IMR-90 (cell line): ENCODE results near the gene GGTA1. TPM values are rescaled to one million over a fixed set of nuclear protein-coding genes. Genes with fewer than 3 reads are reported as not detected.

Experiments
- ATAC-seq: fragments of 200-7000 bp; cut with Tn5 transposase; 2 replicates; pipeline ENCODE4 v1.9.1; 2020; ENCODE audit warnings: low read depth, mild to moderate bottlenecking, moderate library complexity
- BruUV-seq: library from RNA; stranded (reverse); fragments of 400-500 nt; replicated peaks from 2 replicates; lab custom pipeline; 2021; lab: Mats Ljungman, UMichigan
- CTCF ChIA-PET: fragments of 300-600 bp; formaldehyde crosslinking; extraction: SDS; loops from one replicate; lab custom pipeline; 2021; ENCODE audit warnings: antibody characterized with exemption; lab: Yijun Ruan, JAX
- POLR2A ChIA-PET: fragments of 300-600 bp; sonication (Branson Sonifier 250); formaldehyde crosslinking; loops from one replicate; lab custom pipeline; 2022; ENCODE audit warnings: antibody characterized with exemption; ENCODE audit not compliant: unreplicated experiment; lab: Charles Lee
- DNase-seq: peaks from one replicate; pipeline ENCODE4 v3.0.0; 2013
- H2AFZ ChIP-seq: replicated peaks from 2 replicates; pipeline ENCODE3; 2013; ENCODE audit warnings: low read length, mild to moderate bottlenecking; ENCODE audit not compliant: poor library complexity
- H2AK5ac ChIP-seq: 2 replicates; pipeline ENCODE4 v1.6.1; 2013; ENCODE audit warnings: low read depth, low read length, inconsistent platforms
- H2AK9ac ChIP-seq: replicated peaks from 2 replicates; pipeline ENCODE3; 2013; ENCODE audit warnings: mild to moderate bottlenecking, low read depth, low read length, moderate library complexity; ENCODE audit not compliant: poor library complexity
- H2BK120ac ChIP-seq: 2 replicates; pipeline ENCODE4 v1.6.1; 2013; ENCODE audit warnings: low read depth, low read length, inconsistent platforms
- H2BK15ac ChIP-seq: 3 replicates; pipeline ENCODE4 v1.6.1; 2013; ENCODE audit warnings: low read depth, low read length, inconsistent platforms
- H2BK20ac ChIP-seq: 2 replicates; pipeline ENCODE4 v1.6.1; 2013; ENCODE audit warnings: low read depth, mild to moderate bottlenecking, inconsistent platforms, low read length, moderate library complexity
- H2BK5ac ChIP-seq: 2 replicates; pipeline ENCODE4 v1.6.1; 2013; ENCODE audit warnings: mild to moderate bottlenecking, low read depth, low read length, inconsistent platforms; ENCODE audit not compliant: poor library complexity, severe bottlenecking
- H3K14ac ChIP-seq: replicated peaks from 2 replicates; pipeline ENCODE4 v1.6.1; 2013; ENCODE audit warnings: low read depth, low read length, inconsistent platforms
- H3K18ac ChIP-seq: 2 replicates; pipeline ENCODE4 v1.6.1; 2013; ENCODE audit warnings: low read depth, low read length, control low read depth
- H3K23ac ChIP-seq: 2 replicates; pipeline ENCODE4 v1.6.1; 2013; ENCODE audit warnings: low read depth, low read length, inconsistent platforms
- H3K27ac ChIP-seq: 2 replicates; pipeline ENCODE4 v1.5.1; 2013; ENCODE audit warnings: mild to moderate bottlenecking, control low read depth, low read length; ENCODE audit not compliant: insufficient read depth
- H3K27me3 ChIP-seq: 2 replicates; pipeline ENCODE4 v1.6.1; 2013; ENCODE audit warnings: low read length; ENCODE audit not compliant: control insufficient read depth, insufficient read depth
- H3K36me3 ChIP-seq: 2 replicates; pipeline ENCODE4 v1.6.1; 2013; ENCODE audit warnings: low read length, mixed read lengths; ENCODE audit not compliant: control insufficient read depth, insufficient read depth
- H3K4ac ChIP-seq: 2 replicates; pipeline ENCODE4 v1.6.1; 2013; ENCODE audit warnings: low read depth, low read length, inconsistent platforms
- H3K4me1 ChIP-seq: 2 replicates; pipeline ENCODE4 v1.6.1; 2013; ENCODE audit warnings: low read length, mixed read lengths; ENCODE audit not compliant: control insufficient read depth, insufficient read depth
- H3K4me2 ChIP-seq: 2 replicates; pipeline ENCODE4 v1.6.1; 2013; ENCODE audit warnings: low read depth, mild to moderate bottlenecking, control low read depth, low read length, moderate library complexity
- H3K4me3 ChIP-seq: 2 replicates; pipeline ENCODE4 v1.5.1; 2013; ENCODE audit warnings: low read depth, mild to moderate bottlenecking, control low read depth, low read length, moderate library complexity; ENCODE audit not compliant: insufficient read depth
- H3K56ac ChIP-seq: 2 replicates; pipeline ENCODE4 v1.6.1; 2013; ENCODE audit warnings: low read length, inconsistent platforms; ENCODE audit not compliant: insufficient read depth; ENCODE audit errors: extremely low read depth
- H3K79me1 ChIP-seq, 2 experiments: 2 replicates each; pipeline ENCODE4 v1.6.1; 2013; ENCODE audit warnings: low read length in 2 of 2, inconsistent platforms in 1 of 2, low read depth in 1 of 2
- H3K9ac ChIP-seq: 2 replicates; pipeline ENCODE4 v1.6.1; 2013; ENCODE audit warnings: low read depth, low read length, control low read depth
- H3K9me1 ChIP-seq: 2 replicates; pipeline ENCODE4 v1.6.1; 2013; ENCODE audit warnings: low read length, inconsistent platforms; ENCODE audit not compliant: insufficient read depth
- H3K9me3 ChIP-seq: 2 replicates; pipeline ENCODE4 v1.6.1; 2013; ENCODE audit warnings: low read length; ENCODE audit not compliant: control insufficient read depth, insufficient read depth
- H4K20me1 ChIP-seq: 2 replicates; pipeline ENCODE4 v1.6.1; 2013; ENCODE audit warnings: low read length, inconsistent platforms; ENCODE audit not compliant: insufficient read depth
- H4K5ac ChIP-seq: 2 replicates; pipeline ENCODE4 v1.6.1; 2013; ENCODE audit warnings: mild to moderate bottlenecking, low read depth, low read length, control low read depth
- H4K8ac ChIP-seq, 2 experiments: 2 replicates each; pipeline ENCODE4 v1.6.1; 2013; ENCODE audit warnings: low read depth in 2 of 2, low read length in 2 of 2, control low read depth in 1 of 2, inconsistent platforms in 1 of 2
- H4K91ac ChIP-seq: 2 replicates; pipeline ENCODE4 v1.6.1; 2013; ENCODE audit warnings: low read depth, low read length, inconsistent platforms; ENCODE audit not compliant: insufficient read depth
- POLR2A ChIP-seq: IDR thresholded peaks from 2 replicates; pipeline ENCODE4 v1.6.1; 2012; ENCODE audit warnings: mild to moderate bottlenecking, low read depth, low read length
- RAD21 ChIP-seq: IDR thresholded peaks from 2 replicates; pipeline ENCODE4 v1.6.1; 2012; ENCODE audit warnings: low read length, improper control_type of control experiment
- WGBS, 2 experiments: methylation state at CpG; one replicate each; pipeline versions ENCODE4 v1.1.5 to v1.1.7; 2013; ENCODE audit warnings: missing lambda C conversion rate in 2 of 2; ENCODE audit not compliant: insufficient read length in 1 of 2; ENCODE audit errors: extremely low coverage in 2 of 2; 5-methylcytosine and 5-hydroxymethylcytosine counted together
- dilution Hi-C: fragments of 300-500 bp; cut with HindIII; formaldehyde crosslinking; loops from one replicate; pipeline ENCODE4 v1.14.3; 2018; ENCODE audit warnings: low sequenced_read_pairs; ENCODE audit not compliant: unreplicated experiment
- in situ Hi-C: fragments of 300-500 bp; cut with MboI; formaldehyde crosslinking; loops from 3 replicates; pipeline ENCODE4 v1.14.3; 2019; ENCODE audit warnings: low sequenced_read_pairs, inconsistent platforms, mixed read lengths
- intact Hi-C: fragments of 100-400 bp; cut with micrococcal nuclease; formaldehyde crosslinking; loops from 2 replicates; pipeline ENCODE4 v1.10.0; 2022
- polyA plus RNA-seq, 3 experiments: library from polyadenylated mRNA; depleted of rRNA; stranded (reverse); fragments of >200 nt; gene quantifications; 2 replicates each; pipeline ENCODE4 v1.2.3, GENCODE V29; 2012; ENCODE audit warnings: low replicate concordance in 1 of 3
- total RNA-seq: library from RNA; depleted of rRNA; stranded (reverse); fragments of >200 nt; gene quantifications from 2 replicates; pipeline ENCODE4 v1.2.3, GENCODE V29; 2012

GGTA1 gene
- total and polyA plus RNA-seq, 2 of the 4 experiments (the other 2 are of a cell fraction) = not detected

DNA sequence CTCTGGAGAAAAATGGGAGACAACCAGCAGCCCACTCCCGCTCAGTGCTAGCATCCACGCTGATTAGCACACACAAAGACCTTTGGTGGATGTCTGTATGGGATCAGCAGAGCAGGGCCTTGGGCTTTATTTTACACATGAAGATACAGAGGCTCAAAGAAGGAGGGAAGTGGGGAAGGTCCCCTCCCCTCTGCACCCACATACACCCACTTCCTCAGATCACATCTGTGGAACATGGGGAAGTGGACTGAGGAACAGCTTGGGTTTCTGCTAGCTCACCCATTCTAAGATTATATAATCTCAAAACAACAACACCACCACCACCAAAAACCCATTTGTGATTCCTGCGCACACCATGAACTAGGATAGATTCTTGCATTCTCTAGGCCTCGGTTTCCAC lies 14.0 kb downstream of the GGTA1 start:
- H2BK5ac ChIP-seq = no peak overlapping the region
- H3K56ac ChIP-seq = no peak overlapping the region
- no peak overlapping the region for H3K18ac ChIP-seq
- no peak overlapping the region for H2BK20ac ChIP-seq
- H3K27ac ChIP-seq = no peak overlapping the region
- BruUV-seq = no TSS peak
- H4K20me1 ChIP-seq = no peaks in the 10 kb centered on the region
- ATAC-seq (no peak), DNase-seq (no peak)
- TF ChIP-seq POLR2A (no peak), RAD21 (no peak)
- ChIA-PET CTCF (no interaction called here), POLR2A (no interaction called here)
- H2AK5ac ChIP-seq = no peak overlapping the region
- H4K8ac ChIP-seq = no peak overlapping the region
- no peaks in the 10 kb centered on the region for H3K36me3 ChIP-seq
- no peak overlapping the region for H2BK15ac ChIP-seq
- in situ Hi-C loops (no loop called here), intact Hi-C loops (no loop called here), dilution Hi-C loops (no loop called here)
- no peaks in the 10 kb centered on the region for H3K9me3 ChIP-seq
- no peak overlapping the region for H2BK120ac ChIP-seq
- H2AK9ac ChIP-seq = no peak overlapping the region
- H3K4ac ChIP-seq = no peak overlapping the region
- no peak overlapping the region for H4K5ac ChIP-seq
- no peaks in the 10 kb centered on the region for H3K79me1 ChIP-seq
- H3K4me2 ChIP-seq = no peak overlapping the region
- H3K14ac ChIP-seq = no peak overlapping the region
- no peak overlapping the region for H3K9ac ChIP-seq
- H4K91ac ChIP-seq = no peak overlapping the region
- H3K4me3 ChIP-seq = no peak overlapping the region
- peaks cover 42% of the 10 kb centered on the region for H3K27me3 ChIP-seq
- H2AFZ ChIP-seq = no peak overlapping the region
- H3K23ac ChIP-seq = no peak overlapping the region
- H3K9me1 ChIP-seq = no peaks in the 10 kb centered on the region
- WGBS, 2 experiments = 80% methylated on average over 1 of the region's 4 CpGs; no CpG with 5 or more reads in 1 of the 2 experiments
- H3K4me1 ChIP-seq = no peaks in the 10 kb centered on the region
